Peyer's patch (tissue), 4 donors: Measurements from ENCODE around the gene CHST3.

ENCODE experiments used
- POLR2A ChIP-seq, 2 donors: fragments of 450-650 bp; IDR thresholded peaks; one replicate each; pipeline ENCODE4 v1.5.1; 2017; ENCODE audit warnings: antibody characterized with exemption in 2 of 2, mild to moderate bottlenecking in 2 of 2, moderate library complexity in 2 of 2
- TF ChIP-seq, protein P1 (sequence below), 6 experiments: fragments of 450-650 bp in 4 of 6; fragments of 200-600 bp in 2 of 6; sonication (generic) in 1 of 6; IDR thresholded peaks; one replicate each; pipeline ENCODE4 v1.5.1; 2017 to 2019; ENCODE audit warnings: antibody characterized with exemption in 6 of 6, mild to moderate bottlenecking in 3 of 6, moderate library complexity in 1 of 6

DNA sequence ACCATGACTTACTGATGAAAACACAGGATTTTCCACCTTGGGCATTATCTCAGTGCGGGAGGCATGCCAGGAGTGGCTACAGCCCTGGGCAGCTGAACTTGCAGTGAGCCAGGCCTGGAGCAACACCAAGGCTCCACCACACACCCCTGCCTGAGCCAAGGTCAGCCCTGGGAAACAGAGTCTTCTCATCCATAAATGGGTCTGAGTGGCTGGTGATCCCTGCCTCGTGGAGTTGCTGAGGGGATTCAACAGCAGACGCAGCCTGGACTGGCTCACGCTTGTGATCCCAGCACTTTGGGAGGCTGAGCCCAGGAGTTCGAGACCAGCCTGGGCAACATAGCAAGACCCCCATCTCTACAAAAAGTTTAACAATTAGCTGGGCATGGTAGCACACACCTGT, 91.9 kb downstream of the CHST3 start:
- TF ChIP-seq, protein P1, sequence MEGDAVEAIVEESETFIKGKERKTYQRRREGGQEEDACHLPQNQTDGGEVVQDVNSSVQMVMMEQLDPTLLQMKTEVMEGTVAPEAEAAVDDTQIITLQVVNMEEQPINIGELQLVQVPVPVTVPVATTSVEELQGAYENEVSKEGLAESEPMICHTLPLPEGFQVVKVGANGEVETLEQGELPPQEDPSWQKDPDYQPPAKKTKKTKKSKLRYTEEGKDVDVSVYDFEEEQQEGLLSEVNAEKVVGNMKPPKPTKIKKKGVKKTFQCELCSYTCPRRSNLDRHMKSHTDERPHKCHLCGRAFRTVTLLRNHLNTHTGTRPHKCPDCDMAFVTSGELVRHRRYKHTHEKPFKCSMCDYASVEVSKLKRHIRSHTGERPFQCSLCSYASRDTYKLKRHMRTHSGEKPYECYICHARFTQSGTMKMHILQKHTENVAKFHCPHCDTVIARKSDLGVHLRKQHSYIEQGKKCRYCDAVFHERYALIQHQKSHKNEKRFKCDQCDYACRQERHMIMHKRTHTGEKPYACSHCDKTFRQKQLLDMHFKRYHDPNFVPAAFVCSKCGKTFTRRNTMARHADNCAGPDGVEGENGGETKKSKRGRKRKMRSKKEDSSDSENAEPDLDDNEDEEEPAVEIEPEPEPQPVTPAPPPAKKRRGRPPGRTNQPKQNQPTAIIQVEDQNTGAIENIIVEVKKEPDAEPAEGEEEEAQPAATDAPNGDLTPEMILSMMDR (IDR thresholded peaks at IDR 0.05), result no peak
- no peak for TF ChIP-seq POLR2A (IDR thresholded peaks at IDR 0.05)
